Coronary artery (tissue), 2 donors: ENCODE measurements around the gene MTMR3.
"Not testable (repeated sequence)": the region's sequence is repeated elsewhere in the genome, so short reads cannot be mapped to it uniquely, and the experiment has no call there.

Experiments
- DNase-seq: peaks from one replicate; pipeline ENCODE4 v3.0.0-alpha.2; 2017; ENCODE audit warnings: low spot score
- H3K27ac ChIP-seq, 2 donors: fragments of 200-600 bp; sonication (generic); one replicate each; pipeline ENCODE4 v1.5.1; 2016 to 2019
- H3K4me3 ChIP-seq: fragments of 200-600 bp; sonication (generic); 2 replicates; pipeline ENCODE4 v1.5.1; 2016; ENCODE audit warnings: mild to moderate bottlenecking, moderate library complexity
- CTCF ChIP-seq: fragments of 200-600 bp; sonication (generic); IDR thresholded peaks from one replicate; pipeline ENCODE4 v1.5.1; 2019; ENCODE audit warnings: antibody characterized with exemption

The MTMR3 gene

DNA sequence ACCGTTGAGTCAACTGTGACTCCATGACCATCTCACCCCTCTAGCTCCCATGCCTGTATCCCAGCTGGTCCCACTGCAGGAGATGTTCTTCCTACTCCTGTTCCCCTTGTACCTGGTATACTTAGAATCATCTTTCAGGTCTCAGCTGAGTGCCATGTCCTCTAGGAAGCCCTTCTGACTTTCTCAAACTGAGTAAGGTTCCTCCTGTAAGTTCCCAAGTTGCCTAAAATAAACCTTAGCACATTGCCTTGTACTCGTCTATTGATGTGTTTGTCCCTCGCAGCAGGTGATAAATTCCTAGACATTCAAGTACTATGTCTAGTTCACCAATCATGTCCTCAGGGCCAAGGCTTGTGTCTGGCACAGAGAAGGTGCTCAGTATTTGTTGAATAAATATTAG is 26.5 kb upstream of the MTMR3 start:
- Histone ChIP-seq H3K27ac (no peak overlapping the region), H3K4me3 (no peak overlapping the region)
- DNase-seq: no peak
- no peak for TF ChIP-seq CTCF

- DNase-seq: peak; percentile 5
- not testable (repeated sequence) for H3K4me3 ChIP-seq, H3K27ac ChIP-seq
Observed at GRCh38 chr22:29859030-29859429, 23.9 kb upstream of the MTMR3 start.

GRCh38 chr22:29860006-29860766 is 22.8 kb upstream of the MTMR3 start:
- Histone ChIP-seq H3K27ac (no peak overlapping the region), H3K4me3 (no peak overlapping the region)
- no peak for TF ChIP-seq CTCF
- peak; percentile 7 for DNase-seq

GRCh38 chr22:29861672-29862297 is 21.2 kb upstream of the MTMR3 start:
- H3K27ac ChIP-seq: no peak overlapping the region
- TF ChIP-seq CTCF: no peak
- H3K4me3 ChIP-seq: no peak overlapping the region
- peak; percentile 35 for DNase-seq

- DNase-seq, H3K4me3 ChIP-seq, H3K27ac ChIP-seq: not testable (repeated sequence)
Observed at GRCh38 chr22:29865572-29865971, 17.4 kb upstream of the MTMR3 start.

DNA sequence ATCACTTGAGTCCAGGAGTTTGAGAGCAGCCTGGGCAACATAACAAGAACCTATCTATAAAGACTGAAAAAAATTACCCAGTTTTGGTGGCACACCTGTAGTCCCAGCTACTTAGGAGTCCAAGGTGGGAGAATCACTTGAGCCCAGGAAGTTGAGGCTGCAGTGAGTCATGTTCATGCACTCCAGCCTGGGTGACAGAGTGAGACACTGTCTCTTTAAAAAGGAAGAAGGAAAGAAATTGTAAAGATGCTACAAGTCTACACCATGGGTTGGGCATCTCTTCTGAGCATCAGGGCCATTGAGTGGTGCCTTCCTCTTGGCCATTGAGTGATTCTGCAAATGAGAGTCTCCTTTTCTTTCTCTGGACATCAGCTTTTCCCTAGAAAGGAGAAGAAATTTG is 15.7 kb upstream of the MTMR3 start:
- no peak overlapping the region for H3K4me3 ChIP-seq
- DNase-seq: no peak
- H3K27ac ChIP-seq: no peak overlapping the region
- no peak for TF ChIP-seq CTCF

DNA sequence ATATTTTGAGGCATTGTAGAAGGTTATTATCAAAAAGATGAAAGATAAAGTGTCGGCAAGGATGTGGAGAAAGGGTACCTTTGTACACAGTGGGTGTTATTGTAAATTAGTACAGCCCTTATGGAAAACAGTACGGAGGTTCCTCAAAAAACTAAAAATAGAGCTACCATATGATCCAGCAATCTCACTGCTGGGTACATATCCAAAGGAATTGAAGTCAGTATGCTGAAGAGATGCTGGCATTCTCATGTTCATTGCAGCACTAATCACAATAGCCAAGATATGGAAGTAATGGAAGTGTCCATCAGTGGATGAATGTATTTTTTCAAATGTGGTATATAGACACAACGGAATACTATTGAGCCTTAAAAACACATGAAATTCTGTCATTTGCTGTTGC is 15.1 kb upstream of the MTMR3 start:
- TF ChIP-seq CTCF: no peak
- Histone ChIP-seq H3K27ac (no peak overlapping the region), H3K4me3 (no peak overlapping the region)
- no peak for DNase-seq

- Histone ChIP-seq H3K27ac (no peak overlapping the region), H3K4me3 (no peak overlapping the region)
- no peak for DNase-seq
- no peak for TF ChIP-seq CTCF
Observed at GRCh38 chr22:29870574-29870973, 12.4 kb upstream of the MTMR3 start.
